Smooth muscle cell of trachea (primary cell): ENCODE data around the gene ZP1. TPM values are rescaled to one million over a fixed set of nuclear protein-coding genes. Genes with fewer than 3 reads are reported as not detected.

Source experiments
- total RNA-seq: library from RNA; depleted of rRNA; stranded (reverse); fragments of >200 nt; gene quantifications from 2 replicates; pipeline ENCODE4 v1.2.1, GENCODE V29; 2014

The ZP1 gene
- total RNA-seq: 0.17 TPM in 1 of 2 replicates, not detected in the other

GRCh38 chr11:60866911-60867870 is at the start of gene ZP1:
Gene ZP1, plus strand, starts transcription at chr11:60867542. Its CDS starts 20 bp downstream, at chr11:60867562.

GRCh38 chr11:60841797-60842667 is 25.3 kb upstream of the ZP1 start, which contains the start of gene CCDC86:
Gene CCDC86, plus strand, starts transcription at chr11:60842113. Its CDS starts 12 bp downstream, at chr11:60842125.

GRCh38 chr11:60855726-60856633 is 11.4 kb upstream of the ZP1 start, which contains the start of gene PTGDR2:
Gene PTGDR2, minus strand, starts transcription at chr11:60855950. Its CDS starts 2,228 bp downstream, at chr11:60853722.

GRCh38 chr11:60906132-60906972 is 39.0 kb downstream of the ZP1 start, which contains the start of gene PRPF19:
Gene PRPF19, minus strand, starts transcription at chr11:60906585. Its CDS starts 203 bp downstream, at chr11:60906382.

GRCh38 chr11:60913793-60914632 is 46.7 kb downstream of the ZP1 start, which contains the start of gene TMEM109:
Gene TMEM109, plus strand, starts transcription at chr11:60914158. Its CDS starts 5,536 bp downstream, at chr11:60919694.

GRCh38 chr11:60924110-60924905 is 57.0 kb downstream of the ZP1 start, which contains the start of gene TMEM132A:
Gene TMEM132A, plus strand, starts transcription at chr11:60924460. Its CDS starts 174 bp downstream, at chr11:60924634.

Other genes with a start within 250 kb of the ZP1 start
- not detected in 2 replicates for gene MS4A8, start 167.9 kb upstream of the ZP1 start, total RNA-seq
- gene MS4A18, start 142.8 kb upstream of the ZP1 start, total RNA-seq: not detected in 2 replicates
- not detected in 2 replicates for gene MS4A15, start 110.7 kb upstream of the ZP1 start, total RNA-seq
- gene MS4A10, start 82.2 kb upstream of the ZP1 start, total RNA-seq: not detected in 2 replicates
- gene CCDC86, start 25.4 kb upstream of the ZP1 start, total RNA-seq: 9.2 and 15.1 TPM in 2 replicates
- gene PTGDR2, start 11.6 kb upstream of the ZP1 start, total RNA-seq: 0.44 and 2.2 TPM in 2 replicates
- 43.3 and 48.8 TPM in 2 replicates for gene PRPF19, start 39.0 kb downstream of the ZP1 start, total RNA-seq
- 25.3 and 26.0 TPM in 2 replicates for gene TMEM109, start 46.6 kb downstream of the ZP1 start, total RNA-seq
- 7.7 and 30.3 TPM in 2 replicates for gene TMEM132A, start 56.9 kb downstream of the ZP1 start, total RNA-seq
- gene SLC15A3, start 84.6 kb downstream of the ZP1 start, total RNA-seq: 4.8 and 26.3 TPM in 2 replicates
- 0.66 TPM in 1 of 2 replicates, not detected in the other for gene CD6, start 104.1 kb downstream of the ZP1 start, total RNA-seq
- not detected in 2 replicates for gene CD5, start 234.9 kb downstream of the ZP1 start, total RNA-seq